NCI-H510A treated with DMSO at 0.1 percent for 48 hours (cell line): ENCODE data around the gene IRS1.
"Not testable (repeated sequence)": the region's sequence is repeated elsewhere in the genome, so short reads cannot be mapped to it uniquely, and the experiment has no call there.

Experiments
- DNase-seq: peaks from one replicate; lab custom pipeline; 2025; lab: John Stamatoyannopoulos, UW

Gene IRS1, protein sequence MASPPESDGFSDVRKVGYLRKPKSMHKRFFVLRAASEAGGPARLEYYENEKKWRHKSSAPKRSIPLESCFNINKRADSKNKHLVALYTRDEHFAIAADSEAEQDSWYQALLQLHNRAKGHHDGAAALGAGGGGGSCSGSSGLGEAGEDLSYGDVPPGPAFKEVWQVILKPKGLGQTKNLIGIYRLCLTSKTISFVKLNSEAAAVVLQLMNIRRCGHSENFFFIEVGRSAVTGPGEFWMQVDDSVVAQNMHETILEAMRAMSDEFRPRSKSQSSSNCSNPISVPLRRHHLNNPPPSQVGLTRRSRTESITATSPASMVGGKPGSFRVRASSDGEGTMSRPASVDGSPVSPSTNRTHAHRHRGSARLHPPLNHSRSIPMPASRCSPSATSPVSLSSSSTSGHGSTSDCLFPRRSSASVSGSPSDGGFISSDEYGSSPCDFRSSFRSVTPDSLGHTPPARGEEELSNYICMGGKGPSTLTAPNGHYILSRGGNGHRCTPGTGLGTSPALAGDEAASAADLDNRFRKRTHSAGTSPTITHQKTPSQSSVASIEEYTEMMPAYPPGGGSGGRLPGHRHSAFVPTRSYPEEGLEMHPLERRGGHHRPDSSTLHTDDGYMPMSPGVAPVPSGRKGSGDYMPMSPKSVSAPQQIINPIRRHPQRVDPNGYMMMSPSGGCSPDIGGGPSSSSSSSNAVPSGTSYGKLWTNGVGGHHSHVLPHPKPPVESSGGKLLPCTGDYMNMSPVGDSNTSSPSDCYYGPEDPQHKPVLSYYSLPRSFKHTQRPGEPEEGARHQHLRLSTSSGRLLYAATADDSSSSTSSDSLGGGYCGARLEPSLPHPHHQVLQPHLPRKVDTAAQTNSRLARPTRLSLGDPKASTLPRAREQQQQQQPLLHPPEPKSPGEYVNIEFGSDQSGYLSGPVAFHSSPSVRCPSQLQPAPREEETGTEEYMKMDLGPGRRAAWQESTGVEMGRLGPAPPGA (N-terminal part only)

GRCh38 chr2:226799211-226799975, at the start of gene IRS1:
Gene IRS1, minus strand, starts transcription at chr2:226799820. Its CDS starts 1,082 bp downstream, at chr2:226798738.
- peak; percentile 70 for DNase-seq

- DNase-seq = no peak
These were observed 49.7 kb upstream of the IRS1 start for GRCh38 chr2:226849349-226849748.

- no peak for DNase-seq
These were observed 47.9 kb upstream of the IRS1 start for GRCh38 chr2:226847511-226847910.

DNA sequence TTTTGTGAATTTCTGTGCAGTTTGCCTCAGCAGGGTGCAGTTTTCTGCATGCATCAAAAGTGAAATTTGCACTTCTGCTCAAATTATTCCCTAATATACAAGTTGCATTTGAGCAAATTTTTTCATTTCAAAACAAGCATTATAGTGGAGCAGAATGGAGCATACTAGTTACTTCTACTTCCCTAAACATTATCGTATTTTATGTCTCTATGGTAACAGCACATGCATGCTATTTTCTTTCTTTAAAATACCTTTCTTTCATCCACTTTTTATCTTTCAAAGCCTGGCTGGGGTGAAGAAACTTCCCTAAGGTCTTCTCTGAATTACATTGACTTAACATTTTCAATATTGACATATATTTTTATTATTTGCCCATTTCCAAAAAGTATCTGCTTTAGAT, 47.5 kb upstream of the IRS1 start:
- DNase-seq = no peak

- DNase-seq = no peak
These were observed 45.9 kb upstream of the IRS1 start for GRCh38 chr2:226845386-226846116.

DNA sequence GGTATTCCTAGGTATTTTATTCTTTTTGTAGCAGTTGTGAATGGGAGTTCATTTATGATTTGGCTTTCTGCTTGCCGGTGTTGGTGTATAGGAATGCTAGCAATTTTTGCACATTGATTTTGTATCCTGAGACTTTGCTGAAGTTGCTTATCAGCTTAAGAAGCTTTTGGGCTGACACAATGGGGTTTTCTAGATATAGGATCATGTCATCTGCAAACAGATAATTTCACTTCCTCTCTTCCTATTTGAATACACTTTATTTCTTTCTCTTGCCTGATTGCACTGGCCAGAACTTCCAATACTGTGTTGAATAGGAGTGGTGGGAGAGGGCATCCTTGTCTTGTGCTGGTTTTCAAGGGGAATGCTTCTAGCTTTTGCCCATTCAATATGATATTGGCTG, 43.4 kb upstream of the IRS1 start:
- DNase-seq = not testable (repeated sequence)

GRCh38 chr2:226839951-226840350, 40.3 kb upstream of the IRS1 start:
- DNase-seq = peak; percentile 15

GRCh38 chr2:226839161-226839560, 39.5 kb upstream of the IRS1 start:
- DNase-seq = peak; percentile 15

DNA sequence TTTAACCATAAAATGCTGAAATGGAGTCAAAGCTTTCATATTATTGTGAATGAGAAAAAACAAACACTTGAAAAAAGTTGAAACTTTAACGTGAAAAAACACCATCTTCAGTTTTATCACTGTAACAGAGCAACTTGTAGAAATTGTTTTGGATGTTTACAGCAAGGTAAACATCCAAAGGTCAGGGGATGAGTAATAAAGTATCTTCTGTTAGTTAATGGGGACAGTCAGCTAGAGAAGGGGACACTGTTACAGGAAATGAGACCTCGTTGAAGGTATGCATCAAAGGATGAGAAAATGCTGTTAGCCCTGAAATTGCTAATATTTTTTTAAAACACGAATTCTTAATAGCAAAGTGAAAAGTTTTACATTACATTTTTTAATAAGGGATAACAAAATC, 39.1 kb upstream of the IRS1 start:
- DNase-seq = peak; percentile 28

GRCh38 chr2:226837787-226838603, 38.4 kb upstream of the IRS1 start:
- peak; percentile 37 for DNase-seq

GRCh38 chr2:226837334-226837733, 37.7 kb upstream of the IRS1 start:
- no peak for DNase-seq

GRCh38 chr2:226836548-226836885, 36.9 kb upstream of the IRS1 start:
- DNase-seq = no peak

- DNase-seq = peak; percentile 74
These were observed 36.4 kb upstream of the IRS1 start, which contains the start of gene RHBDD1 for GRCh38 chr2:226835796-226836547. Gene RHBDD1, plus strand, starts transcription at chr2:226836054. Its CDS starts 28,640 bp downstream, at chr2:226864694.

GRCh38 chr2:226835420-226835795, 35.8 kb upstream of the IRS1 start:
- DNase-seq = peak; percentile 68

- not testable (repeated sequence) for DNase-seq
These were observed 35.3 kb upstream of the IRS1 start for GRCh38 chr2:226834880-226835279.

DNA sequence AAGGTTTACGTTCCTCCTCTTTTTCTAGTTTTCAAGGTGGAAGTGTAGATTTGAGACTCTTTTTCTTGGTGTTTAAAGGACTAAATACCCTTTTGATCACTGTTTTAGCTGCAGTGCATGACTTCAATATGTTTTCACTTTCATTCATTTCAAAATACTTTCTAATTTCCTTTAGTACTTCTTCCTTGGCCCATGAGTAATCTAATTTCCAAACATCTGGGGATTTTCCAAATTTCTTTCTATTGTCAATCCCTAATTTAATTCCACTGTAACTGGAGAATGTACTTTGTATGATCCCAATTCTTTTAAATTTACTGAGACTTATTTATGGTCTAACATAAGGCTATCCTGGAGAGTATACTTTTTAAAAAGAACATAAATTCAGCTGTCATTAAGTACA, 32.4 kb upstream of the IRS1 start:
- no peak for DNase-seq

GRCh38 chr2:226831266-226831665, 31.6 kb upstream of the IRS1 start:
- no peak for DNase-seq

- no peak for DNase-seq
These were observed 30.4 kb upstream of the IRS1 start for GRCh38 chr2:226829721-226830631.

- no peak for DNase-seq
These were observed 28.6 kb upstream of the IRS1 start for GRCh38 chr2:226828191-226828590.
